ENCODE data around the gene TMCO1. TPM values are rescaled to one million over a fixed set of nuclear protein-coding genes. Genes with fewer than 3 reads are reported as not detected.

The TMCO1 gene
- total and polyA plus RNA-seq, 10 donors: 23.3 to 57.9 (median 50.7) TPM

GRCh38 chr1:165759095-165759494, 9.6 kb downstream of the TMCO1 start:
- Histone ChIP-seq H3K36me3 (peaks cover 0 to 89% (median 36%) of the 10 kb centered on the region in 6 donors), H3K9me3 (no peaks in the 10 kb centered on the region), H3K4me3 (no peak overlapping the region), H3K27me3 (replicated peaks in 1 of 7) (no peaks in the 10 kb centered on the region), H3K4me1 (peaks cover 0 to 34% (median 5%) of the 10 kb centered on the region in 6 donors), H3K27ac (no peak overlapping the region)
- TF ChIP-seq POLR2A (IDR thresholded peaks at IDR 0.05) (no peak), CTCF (IDR thresholded peaks at IDR 0.05 in 8 of 11, conservative IDR thresholded peaks at IDR 0.05 in 3 of 11) (no peak), POLR2AphosphoS5 (IDR thresholded peaks at IDR 0.05) (no peak)
- no peak for DNase-seq
- intact Hi-C loops (cut with DNase I; ENCODE audit: low total_unique reads): no loop called here

- Histone ChIP-seq H3K9me3 (no peaks in the 10 kb centered on the region), H3K27ac (no peak overlapping the region), H3K4me3 (no peak overlapping the region), H3K27me3 (replicated peaks in 1 of 7) (no peaks in the 10 kb centered on the region), H3K36me3 (peaks cover 0 to 99% (median 48%) of the 10 kb centered on the region in 6 donors), H3K4me1 (peaks cover 0 to 21% (median 0%) of the 10 kb centered on the region in 6 donors)
- no peak for TF ChIP-seq CTCF (IDR thresholded peaks at IDR 0.05 in 8 of 11, conservative IDR thresholded peaks at IDR 0.05 in 3 of 11)
- TF ChIP-seq POLR2A (IDR thresholded peaks at IDR 0.05): no peak
- no peak for TF ChIP-seq POLR2AphosphoS5 (IDR thresholded peaks at IDR 0.05)
- no peak for DNase-seq
- intact Hi-C loops (cut with DNase I; ENCODE audit: low total_unique reads): no loop called here
These were observed 13.2 kb downstream of the TMCO1 start for GRCh38 chr1:165755393-165756010.

DNA sequence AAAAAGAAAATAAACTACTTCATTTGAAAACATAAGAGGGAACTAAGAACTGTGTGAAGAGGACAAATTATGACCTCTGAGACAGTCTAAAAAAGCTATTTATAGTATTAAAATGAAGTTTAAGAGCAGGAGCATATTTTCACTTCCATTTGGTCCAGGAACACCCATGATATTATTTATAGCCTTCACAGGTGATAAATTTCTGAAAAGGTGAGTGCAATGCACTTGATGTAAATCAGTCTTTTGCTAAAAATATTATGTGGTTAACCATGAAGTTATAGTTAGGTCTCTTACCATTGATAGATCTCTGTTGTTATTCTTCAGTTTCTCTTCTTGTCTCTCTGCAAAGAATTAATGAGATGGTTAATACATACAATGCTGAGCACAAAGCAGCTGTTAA, 14.7 kb downstream of the TMCO1 start:
- no peak overlapping the region for H3K27ac ChIP-seq
- no peaks in the 10 kb centered on the region for H3K27me3 ChIP-seq (replicated peaks in 1 of 7)
- peaks cover 0 to 100% (median 51%) of the 10 kb centered on the region in 6 donors for H3K36me3 ChIP-seq
- TF ChIP-seq CTCF (IDR thresholded peaks at IDR 0.05 in 8 of 11, conservative IDR thresholded peaks at IDR 0.05 in 3 of 11) (no peak), POLR2AphosphoS5 (IDR thresholded peaks at IDR 0.05) (no peak), POLR2A (IDR thresholded peaks at IDR 0.05) (no peak)
- no peak for DNase-seq
- H3K4me3 ChIP-seq: no peak overlapping the region
- H3K9me3 ChIP-seq: no peaks in the 10 kb centered on the region
- intact Hi-C loops (cut with DNase I; ENCODE audit: low total_unique reads): no loop called here
- peaks cover 0 to 21% (median 0%) of the 10 kb centered on the region in 6 donors for H3K4me1 ChIP-seq

GRCh38 chr1:165748550-165748949, 20.1 kb downstream of the TMCO1 start:
- WGBS, 5 donors: 95 to 100% (median 96%) methylated on average over 1 of the region's 1 CpG
- no peaks in the 10 kb centered on the region for H3K9me3 ChIP-seq
- H3K4me3 ChIP-seq: no peak overlapping the region
- no peak overlapping the region for H3K27ac ChIP-seq
- peaks cover 0 to 1% (median 0%) of the 10 kb centered on the region in 6 donors for H3K4me1 ChIP-seq
- TF ChIP-seq POLR2AphosphoS5 (IDR thresholded peaks at IDR 0.05): no peak
- no peak for TF ChIP-seq CTCF (IDR thresholded peaks at IDR 0.05 in 8 of 11, conservative IDR thresholded peaks at IDR 0.05 in 3 of 11)
- TF ChIP-seq POLR2A (IDR thresholded peaks at IDR 0.05): no peak
- no peak for DNase-seq
- intact Hi-C loops (cut with DNase I; ENCODE audit: low total_unique reads): no loop called here
- H3K36me3 ChIP-seq: peaks cover 0 to 98% (median 50%) of the 10 kb centered on the region in 6 donors
- H3K27me3 ChIP-seq (replicated peaks in 1 of 7): no peaks in the 10 kb centered on the region
